ENCODE data around the gene ZNF766.

DNA sequence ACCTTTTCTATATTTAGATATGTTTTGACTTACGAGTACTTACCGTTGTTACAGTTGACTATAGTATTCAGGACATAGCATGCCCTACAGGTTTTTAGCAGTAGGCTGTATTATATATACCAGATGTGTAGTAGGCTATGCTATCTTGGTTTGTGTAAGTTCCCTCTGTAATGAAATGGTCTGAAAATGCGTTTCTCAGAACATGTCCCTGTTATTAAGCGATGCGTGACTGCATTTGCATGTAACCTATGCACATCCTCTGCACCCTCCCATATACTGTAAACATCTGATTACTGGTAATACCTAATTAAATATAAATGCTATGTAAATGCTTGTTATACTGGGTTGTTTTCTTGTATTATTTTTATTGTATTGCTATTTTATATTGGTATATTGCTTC lies 6.6 kb downstream of the ZNF766 start:
- TF ChIP-seq PATZ1 (CRISPR knock-in tag; IDR thresholded peaks at IDR 0.05; ENCODE audit: borderline replicate concordance) (no peak), ARNTL (CRISPR knock-in tag; IDR thresholded peaks at IDR 0.05; ENCODE audit: borderline replicate concordance, low read depth) (no peak), GLIS3 (CRISPR knock-in tag; IDR thresholded peaks at IDR 0.05) (no peak), ZFP30 (CRISPR knock-in tag; IDR thresholded peaks at IDR 0.05) (no peak), RARB (CRISPR knock-in tag; IDR thresholded peaks at IDR 0.05) (no peak), ZNF565 (CRISPR knock-in tag; conservative IDR thresholded peaks at IDR 0.05; ENCODE audit: low read depth) (no peak)
- TF ChIP-seq, protein P1, sequence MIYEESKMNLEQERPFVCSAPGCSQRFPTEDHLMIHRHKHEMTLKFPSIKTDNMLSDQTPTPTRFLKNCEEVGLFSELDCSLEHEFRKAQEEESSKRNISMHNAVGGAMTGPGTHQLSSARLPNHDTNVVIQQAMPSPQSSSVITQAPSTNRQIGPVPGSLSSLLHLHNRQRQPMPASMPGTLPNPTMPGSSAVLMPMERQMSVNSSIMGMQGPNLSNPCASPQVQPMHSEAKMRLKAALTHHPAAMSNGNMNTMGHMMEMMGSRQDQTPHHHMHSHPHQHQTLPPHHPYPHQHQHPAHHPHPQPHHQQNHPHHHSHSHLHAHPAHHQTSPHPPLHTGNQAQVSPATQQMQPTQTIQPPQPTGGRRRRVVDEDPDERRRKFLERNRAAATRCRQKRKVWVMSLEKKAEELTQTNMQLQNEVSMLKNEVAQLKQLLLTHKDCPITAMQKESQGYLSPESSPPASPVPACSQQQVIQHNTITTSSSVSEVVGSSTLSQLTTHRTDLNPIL (CRISPR knock-in tag; IDR thresholded peaks at IDR 0.05; ENCODE audit: low read depth) = no peak

Measured in SK-N-SH treated with all-trans-retinoic acid at 6 μM for 48 hours (cell line).